ENCODE results near the gene ENDOV. TPM values are rescaled to one million over a fixed set of nuclear protein-coding genes. Genes with fewer than 3 reads are reported as not detected.
A peak's percentile ranks its signal among the peaks of the same experiment; 100 is the strongest.

The ENDOV gene
- total and polyA plus RNA-seq, 9 donors = 8.9 to 24.1 (median 20.8) TPM

GRCh38 chr17:80432350-80432955 is 17.5 kb downstream of the ENDOV start:
- Histone ChIP-seq H3K4me3 (no peak overlapping the region), H3K27ac (no peak overlapping the region), H3K27me3 (no peaks in the 10 kb centered on the region), H3K4me1 (ENCODE audit: insufficient read depth) (no peaks in the 10 kb centered on the region), H3K36me3 (no peaks in the 10 kb centered on the region), H3K9me3 (no peaks in the 10 kb centered on the region)
- DNase-seq = peak in 1 of 5 donors; percentile 13
- intact Hi-C loops (cut with DNase I) = loop anchor here in 1 of 4 donors (10.0 kb wide), 1 partner anchor 672 kb away; no protein-coding TSS in a partner anchor
- TF ChIP-seq EP300 (IDR thresholded peaks at IDR 0.05) (no peak), CTCF (IDR thresholded peaks at IDR 0.05) (no peak), POLR2A (IDR thresholded peaks at IDR 0.05) (no peak)
- WGBS, 3 donors = 71 to 83% (median 72%) methylated on average over 15 of the region's 15 CpGs

- WGBS, 3 donors = 64 to 76% (median 75%) methylated on average over 4 to 6 of the region's 6 CpGs
- intact Hi-C loops (cut with DNase I) = loop anchor here in 1 of 4 donors (10.0 kb wide), 1 partner anchor 672 kb away; no protein-coding TSS in a partner anchor
- Histone ChIP-seq H3K4me1 (ENCODE audit: insufficient read depth) (no peaks in the 10 kb centered on the region), H3K27ac (no peak overlapping the region), H3K4me3 (no peak overlapping the region), H3K9me3 (no peaks in the 10 kb centered on the region), H3K27me3 (no peaks in the 10 kb centered on the region), H3K36me3 (no peaks in the 10 kb centered on the region)
- TF ChIP-seq EP300 (IDR thresholded peaks at IDR 0.05) (no peak), CTCF (IDR thresholded peaks at IDR 0.05) (no peak), POLR2A (IDR thresholded peaks at IDR 0.05) (no peak)
- peak in 1 of 5 donors; percentile 9 for DNase-seq
Measured at GRCh38 chr17:80432961-80433550, 18.1 kb downstream of the ENDOV start.

- no peaks in the 10 kb centered on the region for H3K4me1 ChIP-seq (ENCODE audit: insufficient read depth)
- 79 to 84% (median 83%) methylated on average over 12 of the region's 12 CpGs for WGBS, 3 donors
- no peaks in the 10 kb centered on the region for H3K27me3 ChIP-seq
- no peak overlapping the region for H3K27ac ChIP-seq
- no peaks in the 10 kb centered on the region for H3K9me3 ChIP-seq
- DNase-seq = no peak
- intact Hi-C loops (cut with DNase I) = loop anchor here in 1 of 4 donors (10.0 kb wide), 1 partner anchor 671 kb away; no protein-coding TSS in a partner anchor
- H3K4me3 ChIP-seq = no peak overlapping the region
- TF ChIP-seq EP300 (IDR thresholded peaks at IDR 0.05) = no peak
- no peak for TF ChIP-seq POLR2A (IDR thresholded peaks at IDR 0.05)
- no peak for TF ChIP-seq CTCF (IDR thresholded peaks at IDR 0.05)
- no peaks in the 10 kb centered on the region for H3K36me3 ChIP-seq
Measured at GRCh38 chr17:80433916-80434666, 19.1 kb downstream of the ENDOV start.

GRCh38 chr17:80437532-80437931 is 22.6 kb downstream of the ENDOV start:
- Histone ChIP-seq H3K36me3 (no peaks in the 10 kb centered on the region), H3K27me3 (no peaks in the 10 kb centered on the region), H3K4me1 (ENCODE audit: insufficient read depth) (no peaks in the 10 kb centered on the region), H3K4me3 (no peak overlapping the region), H3K9me3 (no peaks in the 10 kb centered on the region), H3K27ac (no peak overlapping the region)
- DNase-seq = no peak
- WGBS, 3 donors = 66 to 81% (median 68%) methylated on average over 10 of the region's 10 CpGs
- TF ChIP-seq POLR2A (IDR thresholded peaks at IDR 0.05) = no peak
- intact Hi-C loops (cut with DNase I) = loop anchor here in 1 of 4 donors (10.0 kb wide), 1 partner anchor 667 kb away; no protein-coding TSS in a partner anchor

Data from ovary (tissue), 9 donors.